NT2/D1 (cell line): ENCODE measurements around the gene SLC37A4.

ENCODE experiments used
- DNase-seq: peaks from one replicate; pipeline ENCODE4 v3.0.0-alpha.2; 2011; ENCODE audit warnings: low read depth, low spot score
- H3K27me3 ChIP-seq: 2 replicates; pipeline ENCODE4 v1.6.0; 2011; ENCODE audit warnings: mild to moderate bottlenecking; ENCODE audit not compliant: insufficient read length, insufficient read depth
- H3K36me3 ChIP-seq: 2 replicates; pipeline ENCODE4 v1.6.1; 2011; ENCODE audit warnings: mild to moderate bottlenecking, low read length, mixed read lengths; ENCODE audit not compliant: insufficient read depth, insufficient read length
- H3K4me1 ChIP-seq: 2 replicates; pipeline ENCODE4 v1.5.1; 2011; ENCODE audit not compliant: insufficient read depth, insufficient read length
- H3K4me3 ChIP-seq: 2 replicates; pipeline ENCODE4 v1.5.1; 2011; ENCODE audit warnings: low read depth; ENCODE audit not compliant: insufficient read length
- H3K9ac ChIP-seq: 2 replicates; pipeline ENCODE4 v1.6.0; 2011; ENCODE audit warnings: low read depth; ENCODE audit not compliant: insufficient read length
- H3K9me3 ChIP-seq: 2 replicates; pipeline ENCODE4 v1.5.1; 2011; ENCODE audit warnings: mild to moderate bottlenecking, low read length; ENCODE audit not compliant: insufficient read depth
- SUZ12 ChIP-seq: IDR thresholded peaks from 2 replicates; pipeline ENCODE4 v1.6.1; 2011; ENCODE audit not compliant: insufficient read length, insufficient read depth; ENCODE audit errors: extremely low read depth
- YY1 ChIP-seq: IDR thresholded peaks from 2 replicates; pipeline ENCODE4 v1.6.1; 2011; ENCODE audit not compliant: insufficient read length, insufficient read depth
- ZNF274 ChIP-seq: IDR thresholded peaks from 2 replicates; pipeline ENCODE4 v1.6.1; 2011; ENCODE audit warnings: mild to moderate bottlenecking, low read depth, low read length

Gene SLC37A4

DNA sequence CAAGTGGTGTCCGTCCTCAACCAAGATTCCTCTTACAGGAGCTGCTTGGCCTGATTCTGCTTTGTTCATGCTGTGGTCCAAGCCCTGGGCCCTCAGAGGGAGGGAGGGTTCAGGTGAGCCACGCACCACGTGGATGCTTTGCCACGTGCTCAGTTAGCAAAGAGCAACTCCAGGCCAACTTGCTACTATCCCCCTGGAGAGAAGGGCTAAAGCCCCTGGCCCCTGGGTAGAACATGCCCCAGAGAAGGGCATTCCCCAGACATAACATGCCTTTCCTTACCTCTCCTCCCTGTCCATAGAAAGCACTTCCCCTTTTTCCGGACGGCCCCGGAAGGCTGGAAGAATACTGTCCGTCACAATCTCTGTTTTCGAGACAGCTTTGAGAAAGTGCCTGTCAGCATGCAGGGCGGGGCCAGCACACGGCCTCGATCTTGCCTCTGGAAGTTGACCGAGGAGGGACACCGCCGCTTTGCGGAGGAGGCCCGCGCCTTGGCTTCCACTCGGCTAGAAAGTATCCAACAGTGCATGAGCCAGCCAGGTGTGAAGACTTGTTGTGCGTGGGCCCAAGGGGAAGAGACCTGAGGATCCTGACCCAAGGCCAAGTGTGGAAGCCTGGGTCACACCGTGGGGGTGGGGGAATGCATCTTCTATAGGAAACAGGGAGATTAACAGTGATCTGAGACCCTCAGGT lies 50.3 kb downstream of the SLC37A4 start:
- H3K4me3 ChIP-seq, result no peak overlapping the region
- DNase-seq, result no peak
- no peaks in the 10 kb centered on the region for H3K36me3 ChIP-seq
- peaks cover 12% of the 10 kb centered on the region for H3K4me1 ChIP-seq
- H3K27me3 ChIP-seq, result no peaks in the 10 kb centered on the region
- no peak overlapping the region for H3K9ac ChIP-seq
- H3K9me3 ChIP-seq, result no peaks in the 10 kb centered on the region
- no peak for TF ChIP-seq SUZ12
- no peak for TF ChIP-seq YY1
- no peak for TF ChIP-seq ZNF274

DNA sequence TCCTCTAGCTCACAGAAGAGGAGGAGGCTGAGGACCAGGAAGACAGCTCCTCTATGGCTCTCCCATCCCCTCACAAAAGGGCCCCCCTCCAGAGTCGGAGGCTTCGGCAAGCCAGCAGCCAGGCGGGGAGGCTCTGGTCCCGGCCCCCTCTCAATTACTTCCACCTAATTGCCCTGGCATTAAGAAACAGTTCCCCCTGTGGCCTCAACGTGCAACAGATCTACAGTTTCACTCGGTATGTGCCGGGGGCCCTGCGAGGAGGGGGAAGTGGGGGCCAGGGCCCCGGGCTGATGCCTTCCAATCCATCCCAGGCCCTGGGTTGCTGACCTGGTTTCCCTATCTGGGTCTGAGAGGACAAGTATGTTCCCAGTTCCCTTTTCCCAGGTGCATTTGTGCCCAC lies 51.2 kb downstream of the SLC37A4 start:
- Histone ChIP-seq H3K9ac (no peak overlapping the region), H3K4me3 (no peak overlapping the region), H3K36me3 (no peaks in the 10 kb centered on the region), H3K9me3 (no peaks in the 10 kb centered on the region), H3K4me1 (peaks cover 8% of the 10 kb centered on the region), H3K27me3 (no peaks in the 10 kb centered on the region)
- no peak for TF ChIP-seq ZNF274
- no peak for TF ChIP-seq YY1
- no peak for TF ChIP-seq SUZ12
- no peak for DNase-seq

DNA sequence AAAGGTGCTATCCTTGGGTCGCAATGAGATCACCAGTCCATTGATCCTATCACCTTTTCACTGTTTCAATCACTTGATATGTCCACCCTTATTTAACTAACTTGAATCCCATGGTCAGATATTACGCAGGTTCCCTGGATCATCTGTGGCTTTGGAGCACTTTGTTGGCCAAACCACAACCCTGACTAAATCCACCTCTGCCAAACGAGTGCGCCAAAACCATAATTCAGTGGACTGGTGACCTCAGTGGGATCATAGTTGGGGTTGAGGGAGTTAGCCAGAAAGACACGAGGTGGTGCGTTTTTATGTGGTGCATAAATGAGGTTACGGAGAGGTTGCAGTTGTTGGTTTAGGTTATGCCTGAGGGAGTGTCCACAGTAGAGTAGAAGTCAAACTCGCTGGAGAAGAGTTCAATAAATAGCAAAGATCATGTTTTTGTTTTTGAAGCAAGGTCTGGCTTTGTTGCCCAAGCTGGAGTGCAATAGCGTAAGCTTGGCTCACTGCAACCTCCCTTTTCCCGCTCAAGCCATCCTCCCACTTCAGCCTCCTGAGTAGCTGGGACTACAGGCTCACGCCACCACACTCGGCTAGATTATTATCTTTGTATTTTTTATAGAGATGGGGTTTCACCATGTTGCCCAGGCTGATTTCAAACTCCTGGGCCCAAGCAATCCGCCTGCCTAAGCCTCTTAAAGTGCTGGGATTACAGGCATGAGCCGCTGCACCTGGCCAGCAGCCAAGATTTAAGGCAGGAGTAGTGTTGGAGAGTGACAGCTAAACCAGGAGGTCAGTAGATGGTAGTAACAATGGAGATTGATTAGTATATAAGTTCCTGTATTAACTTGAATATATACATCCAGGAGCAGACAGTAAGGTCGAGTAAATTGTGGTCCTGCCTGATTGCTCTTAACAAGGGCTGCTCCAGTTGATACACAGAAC lies 54.6 kb downstream of the SLC37A4 start:
- H3K9ac ChIP-seq, result no peak overlapping the region
- no peaks in the 10 kb centered on the region for H3K9me3 ChIP-seq
- peaks cover 8% of the 10 kb centered on the region for H3K4me1 ChIP-seq
- DNase-seq, result no peak
- H3K36me3 ChIP-seq, result no peaks in the 10 kb centered on the region
- H3K4me3 ChIP-seq, result no peak overlapping the region
- no peaks in the 10 kb centered on the region for H3K27me3 ChIP-seq
- TF ChIP-seq SUZ12 (no peak), YY1 (no peak), ZNF274 (no peak)
